ENCODE data around the gene GAS2L2. TPM values are rescaled to one million over a fixed set of nuclear protein-coding genes. Genes with fewer than 3 reads are reported as not detected.

GAS2L2 gene
- total RNA-seq, 1 experiment from 2014 or later = not detected

- Histone ChIP-seq H3K9me3 (ENCODE audit: control insufficient read depth, insufficient read depth, low read depth, low read length) (no peaks in the 10 kb centered on the region), H3K36me3 (ENCODE audit: control insufficient read depth, insufficient read depth, low read length) (no peaks in the 10 kb centered on the region), H3K27ac (ENCODE audit: low read length) (no peak overlapping the region), H3K4me1 (ENCODE audit: control insufficient read depth, insufficient read depth, low read length) (peaks cover 13% of the 10 kb centered on the region), H3K27me3 (ENCODE audit: control insufficient read depth, insufficient read depth, low read length) (peaks cover 4% of the 10 kb centered on the region), H3K4me3 (ENCODE audit: low read depth in 2 of 2, low read length in 2 of 2) (no peak overlapping the region)
- in situ Hi-C loops (cut with HindIII; ENCODE audit: low pct_unique_long_range_greater_than_20kb, low sequenced_read_pairs) = no loop called here
- TF ChIP-seq CTCF (IDR thresholded peaks at IDR 0.05) (no peak), SIN3A (IDR thresholded peaks at IDR 0.05; ENCODE audit: borderline replicate concordance, insufficient read depth, low read depth, low read length) (no peak), POLR2AphosphoS5 (IDR thresholded peaks at IDR 0.05; ENCODE audit: low read depth, low read length) (no peak), TCF7L2 (IDR thresholded peaks at IDR 0.05; ENCODE audit: low read depth, low read length) (no peak), REST (IDR thresholded peaks at IDR 0.05; ENCODE audit: insufficient read depth in 1 of 2, low read depth in 2 of 2, low read length in 1 of 2) (no peak)
- no TSS peak for BruUV-seq (replicated peaks)
- POLR2A ChIA-PET = no interaction called here
- DNase-seq (ENCODE audit: low read depth, low spot score) = no peak
- CTCF ChIA-PET = no interaction called here
- intact Hi-C loops (cut with micrococcal nuclease; ENCODE audit: unreplicated experiment) = loop anchor here (5.0 kb wide), 2 partner anchors 133 to 188 kb away; no protein-coding TSS in a partner anchor
- ATAC-seq = no peak
Observed at GRCh38 chr17:35744830-35745229, 8.2 kb downstream of the GAS2L2 start.

- in situ Hi-C loops (cut with HindIII; ENCODE audit: low pct_unique_long_range_greater_than_20kb, low sequenced_read_pairs) = no loop called here
- ChIA-PET CTCF (no interaction called here), POLR2A (no interaction called here)
- H3K27ac ChIP-seq (ENCODE audit: low read length) = no peak overlapping the region
- H3K4me3 ChIP-seq (ENCODE audit: low read depth in 2 of 2, low read length in 2 of 2) = no peak overlapping the region
- H3K27me3 ChIP-seq (ENCODE audit: control insufficient read depth, insufficient read depth, low read length) = no peaks in the 10 kb centered on the region
- TF ChIP-seq SIN3A (IDR thresholded peaks at IDR 0.05; ENCODE audit: borderline replicate concordance, insufficient read depth, low read depth, low read length) = no peak
- no peak for TF ChIP-seq CTCF (IDR thresholded peaks at IDR 0.05)
- TF ChIP-seq POLR2AphosphoS5 (IDR thresholded peaks at IDR 0.05; ENCODE audit: low read depth, low read length) = no peak
- peak; percentile 96 for TF ChIP-seq REST (IDR thresholded peaks at IDR 0.05; ENCODE audit: insufficient read depth in 1 of 2, low read depth in 2 of 2, low read length in 1 of 2)
- no peak for TF ChIP-seq TCF7L2 (IDR thresholded peaks at IDR 0.05; ENCODE audit: low read depth, low read length)
- no peaks in the 10 kb centered on the region for H3K9me3 ChIP-seq (ENCODE audit: control insufficient read depth, insufficient read depth, low read depth, low read length)
- ATAC-seq (no peak), DNase-seq (ENCODE audit: low read depth, low spot score) (no peak)
- peaks cover 10% of the 10 kb centered on the region for H3K4me1 ChIP-seq (ENCODE audit: control insufficient read depth, insufficient read depth, low read length)
- no peaks in the 10 kb centered on the region for H3K36me3 ChIP-seq (ENCODE audit: control insufficient read depth, insufficient read depth, low read length)
- intact Hi-C loops (cut with micrococcal nuclease; ENCODE audit: unreplicated experiment) = no loop called here
- no TSS peak for BruUV-seq (replicated peaks)
Observed at GRCh38 chr17:35743626-35744328, 9.3 kb downstream of the GAS2L2 start.

Measured in Panc1 (cell line).